Testis (tissue), 3 donors: ENCODE data around the gene UBTD2. TPM values are rescaled to one million over a fixed set of nuclear protein-coding genes. Genes with fewer than 3 reads are reported as not detected.
A peak's percentile ranks its signal among the peaks of the same experiment; 100 is the strongest.

Experiments used
- DNase-seq: peaks from one replicate; pipeline ENCODE4 v3.0.0-alpha.2; 2019
- H3K27ac ChIP-seq, 2 donors: fragments of 200-600 bp; sonication (generic); one replicate each; pipeline ENCODE4 v1.5.1; 2019
- H3K27me3 ChIP-seq: fragments of 200-600 bp; sonication (generic); one replicate; pipeline ENCODE4 v1.5.1; 2019
- H3K36me3 ChIP-seq: fragments of 200-600 bp; sonication (generic); one replicate; pipeline ENCODE4 v1.5.1; 2017; ENCODE audit warnings: low read depth; ENCODE audit errors: missing control alignments
- H3K4me1 ChIP-seq: fragments of 200-600 bp; sonication (generic); one replicate; pipeline ENCODE4 v1.5.1; 2019
- H3K4me3 ChIP-seq, 2 donors: fragments of 200-600 bp; sonication (generic); one replicate each; pipeline ENCODE4 v1.5.1; 2017 to 2019
- H3K9me3 ChIP-seq: fragments of 200-600 bp; sonication (generic); one replicate; pipeline ENCODE4 v1.5.1; 2017
- CTCF ChIP-seq, 3 experiments: fragments of 450-650 bp in 2 of 3; fragments of 200-600 bp in 1 of 3; sonication (generic) in 1 of 3; IDR thresholded peaks; one replicate each; pipeline ENCODE4 v1.5.1; 2016 to 2019; ENCODE audit warnings: antibody characterized with exemption in 3 of 3, mild to moderate bottlenecking in 2 of 3, moderate library complexity in 1 of 3
- POLR2A ChIP-seq: fragments of 450-650 bp; IDR thresholded peaks from one replicate; pipeline ENCODE4 v1.6.1; 2017; ENCODE audit warnings: antibody characterized with exemption, mild to moderate bottlenecking, moderate library complexity
- WGBS, 2 donors: methylation state at CpG; one replicate each; pipeline ENCODE4 v1.1.5; 2018; 5-methylcytosine and 5-hydroxymethylcytosine counted together
- intact Hi-C: fragments of 100-400 bp; cut with DNase I; formaldehyde crosslinking; loops from one replicate; pipeline ENCODE4 v1.15.1; 2023; ENCODE audit warnings: low total_unique reads
- polyA plus RNA-seq: library from polyadenylated mRNA; stranded (reverse); fragments of 350-450 nt; fragmentation: Illumina TruSeq; extraction: RNeasy Lipid Tissue Mini Kit (QIAGEN cat#74804); gene quantifications from one replicate; pipeline ENCODE4 v1.2.3, GENCODE V29; 2014; ENCODE audit warnings: low read depth, low replicate concordance; ENCODE audit not compliant: insufficient read depth
- total RNA-seq, 2 donors: library from RNA; depleted of rRNA; stranded (reverse); fragments of >200 nt; gene quantifications; one replicate each; pipeline ENCODE4 v1.2.3, GENCODE V29; 2016

The UBTD2 gene
- total and polyA plus RNA-seq, 3 donors from 2014 or later: 41.2 to 53.9 (median 51.8) TPM

GRCh38 chr5:172280929-172281328 is 2.6 kb downstream of the UBTD2 start:
- WGBS, 2 donors: 43 to 56% methylated on average over 4 of the region's 4 CpGs
- Histone ChIP-seq H3K9me3 (no peaks in the 10 kb centered on the region), H3K4me1 (peaks cover 27% of the 10 kb centered on the region), H3K36me3 (no peaks in the 10 kb centered on the region), H3K4me3 (no peak overlapping the region), H3K27me3 (no peaks in the 10 kb centered on the region), H3K27ac (peak overlapping the region; percentile 39 to 93)
- peak; percentile 56 for DNase-seq
- TF ChIP-seq POLR2A: no peak
- no peak for TF ChIP-seq CTCF (IDR thresholded peaks at IDR 0.05)
- intact Hi-C loops: no loop called here

GRCh38 chr5:172280317-172280716 is 3.2 kb downstream of the UBTD2 start:
- no peak for DNase-seq
- Histone ChIP-seq H3K27me3 (no peaks in the 10 kb centered on the region), H3K27ac (peak overlapping the region in 1 of 2 donors; percentile 52), H3K36me3 (no peaks in the 10 kb centered on the region), H3K4me3 (no peak overlapping the region), H3K4me1 (peaks cover 33% of the 10 kb centered on the region), H3K9me3 (no peaks in the 10 kb centered on the region)
- 70 to 80% methylated on average over 4 to 5 of the region's 5 CpGs for WGBS, 2 donors
- TF ChIP-seq CTCF (IDR thresholded peaks at IDR 0.05) (no peak), POLR2A (no peak)
- intact Hi-C loops: no loop called here

- WGBS, 2 donors: 92 to 94% methylated on average over 9 of the region's 9 CpGs
- DNase-seq: no peak
- H3K4me3 ChIP-seq: no peak overlapping the region
- intact Hi-C loops: no loop called here
- no peaks in the 10 kb centered on the region for H3K9me3 ChIP-seq
- no peak overlapping the region for H3K27ac ChIP-seq
- H3K4me1 ChIP-seq: peaks cover 37% of the 10 kb centered on the region
- TF ChIP-seq CTCF (IDR thresholded peaks at IDR 0.05) (no peak), POLR2A (no peak)
- H3K36me3 ChIP-seq: no peaks in the 10 kb centered on the region
- H3K27me3 ChIP-seq: no peaks in the 10 kb centered on the region
Observed at GRCh38 chr5:172278356-172278755, 5.2 kb downstream of the UBTD2 start.

GRCh38 chr5:172276214-172276613 is 7.3 kb downstream of the UBTD2 start:
- no peak for DNase-seq
- intact Hi-C loops: no loop called here
- Histone ChIP-seq H3K27me3 (no peaks in the 10 kb centered on the region), H3K4me1 (peaks cover 27% of the 10 kb centered on the region), H3K4me3 (no peak overlapping the region), H3K27ac (peak overlapping the region in 1 of 2 donors; percentile 19), H3K9me3 (no peaks in the 10 kb centered on the region), H3K36me3 (no peaks in the 10 kb centered on the region)
- TF ChIP-seq CTCF (IDR thresholded peaks at IDR 0.05) (no peak), POLR2A (no peak)
- 70 to 77% methylated on average over 3 of the region's 3 CpGs for WGBS, 2 donors

- no peak overlapping the region for H3K4me3 ChIP-seq
- peak; percentile 59 for DNase-seq
- H3K27me3 ChIP-seq: no peaks in the 10 kb centered on the region
- no peaks in the 10 kb centered on the region for H3K36me3 ChIP-seq
- no peak overlapping the region for H3K27ac ChIP-seq
- intact Hi-C loops: no loop called here
- no peaks in the 10 kb centered on the region for H3K9me3 ChIP-seq
- TF ChIP-seq CTCF (IDR thresholded peaks at IDR 0.05) (no peak), POLR2A (no peak)
- H3K4me1 ChIP-seq: peaks cover 18% of the 10 kb centered on the region
- WGBS, 2 donors: 68 to 69% methylated on average over 14 of the region's 14 CpGs
Observed at GRCh38 chr5:172274951-172275753, 8.4 kb downstream of the UBTD2 start.
